Fibroblast of lung (primary cell): Measurements from ENCODE around the gene GALNT17. TPM values are rescaled to one million over a fixed set of nuclear protein-coding genes. Genes with fewer than 3 reads are reported as not detected.

ENCODE experiments used
- DNase-seq, 2 donors: peaks; one replicate each; pipeline versions ENCODE4 v3.0.0 to v3.0.0-alpha.2; 2010; ENCODE audit warnings: low read depth in 2 of 2
- H2AFZ ChIP-seq: 2 replicates; pipeline ENCODE4 v1.5.1; 2012; ENCODE audit warnings: low read length, control low read depth, inconsistent platforms
- H3K27ac ChIP-seq: 2 replicates; pipeline ENCODE4 v1.5.1; 2011; ENCODE audit warnings: low read length, control low read depth; ENCODE audit not compliant: insufficient read depth
- H3K27me3 ChIP-seq: 2 replicates; pipeline ENCODE4 v1.5.1; 2011; ENCODE audit warnings: mild to moderate bottlenecking, low read length; ENCODE audit not compliant: control insufficient read depth, insufficient read depth
- H3K36me3 ChIP-seq: 2 replicates; pipeline ENCODE4 v1.5.1; 2011; ENCODE audit warnings: low read length; ENCODE audit not compliant: control insufficient read depth, insufficient read depth
- H3K4me1 ChIP-seq: 2 replicates; pipeline ENCODE4 v1.5.1; 2011; ENCODE audit warnings: low read length; ENCODE audit not compliant: control insufficient read depth, insufficient read depth; ENCODE audit errors: extremely low read depth
- H3K4me2 ChIP-seq: 2 replicates; pipeline ENCODE4 v1.5.1; 2011; ENCODE audit warnings: low read length, control low read depth; ENCODE audit not compliant: insufficient read depth; ENCODE audit errors: extremely low read depth
- H3K4me3 ChIP-seq, 4 experiments: fragments of 200-600 bp in 1 of 4; sonication (generic) in 1 of 4; replicated peaks in 1 of 4; 2 replicates each; pipeline ENCODE4 v1.5.1; 2011 to 2016; ENCODE audit warnings: low read length in 4 of 4, low read depth in 3 of 4, mild to moderate bottlenecking in 3 of 4, control low read depth in 2 of 4, inconsistent platforms in 1 of 4, mixed read lengths in 1 of 4; ENCODE audit not compliant: insufficient read depth in 1 of 4; ENCODE audit errors: control extremely low read depth in 1 of 4
- H3K79me2 ChIP-seq: 2 replicates; pipeline ENCODE4 v1.5.1; 2012; ENCODE audit warnings: mild to moderate bottlenecking, low read length, inconsistent platforms; ENCODE audit not compliant: control insufficient read depth, insufficient read depth
- H3K9ac ChIP-seq: 2 replicates; pipeline ENCODE4 v1.5.1; 2011; ENCODE audit warnings: mild to moderate bottlenecking, low read length, control low read depth; ENCODE audit not compliant: insufficient read depth
- H3K9me3 ChIP-seq: 2 replicates; pipeline ENCODE4 v1.5.1; 2012; ENCODE audit warnings: low read depth, low read length; ENCODE audit not compliant: control insufficient read depth, insufficient read depth
- H4K20me1 ChIP-seq: 2 replicates; pipeline ENCODE4 v1.5.1; 2011; ENCODE audit warnings: low read length; ENCODE audit not compliant: control insufficient read depth, insufficient read depth; ENCODE audit errors: extremely low read depth
- EZH2 ChIP-seq: IDR thresholded peaks from 2 replicates; pipeline ENCODE4 v1.5.1; 2012; ENCODE audit warnings: low read length, control low read depth, mild to moderate bottlenecking; ENCODE audit errors: missing control alignments
- polyA plus RNA-seq, 2 donors: library from polyadenylated mRNA; depleted of rRNA in 1 of 2; stranded (reverse) in 1 of 2; unstranded in 1 of 2; fragments of >200 nt; gene quantifications; 2 replicates each; pipeline ENCODE4 v1.2.1, GENCODE V29; 2011 to 2012; ENCODE audit warnings: missing spikeins in 1 of 2
- total RNA-seq: library from RNA; depleted of rRNA; stranded (reverse); fragments of >200 nt; gene quantifications from 2 replicates; pipeline ENCODE4 v1.2.1, GENCODE V29; 2014
- TF ChIP-seq, protein P1 (sequence below), 2 donors: IDR thresholded peaks in 1 of 2; conservative IDR thresholded peaks in 1 of 2; 1 replicate in 1 of 2; 2 replicates in 1 of 2; pipeline ENCODE4 v1.5.1; 2011 to 2012; ENCODE audit warnings: low read length in 2 of 2, control low read depth in 1 of 2, inconsistent platforms in 1 of 2, low read depth in 1 of 2, mild to moderate bottlenecking in 1 of 2

Gene GALNT17
- total and polyA plus RNA-seq, 2 donors (not counting 1 experiment from before 2014, with no cell fraction given) = under 0.01 TPM; not detected in 1

DNA sequence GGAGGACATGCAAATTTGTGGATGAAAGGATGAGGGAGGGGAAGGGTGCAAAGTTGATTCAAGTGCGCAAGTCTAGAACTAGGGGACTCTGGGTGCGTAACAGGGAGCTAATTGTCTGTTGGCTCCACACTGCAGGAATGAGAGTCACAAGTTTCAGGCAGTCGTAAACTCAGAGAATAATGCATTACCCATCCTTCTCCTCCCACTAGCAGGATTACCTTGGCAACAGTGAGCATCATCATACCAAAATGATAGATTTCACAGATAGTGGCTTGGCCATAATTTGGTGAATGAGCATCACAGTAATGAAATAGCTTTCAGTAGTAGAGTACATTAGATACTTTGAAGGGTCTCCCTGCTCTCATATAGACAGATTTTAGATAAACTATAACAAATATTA is 565.5 kb downstream of the GALNT17 start:
- no peaks in the 10 kb centered on the region for H3K27me3 ChIP-seq
- no peaks in the 10 kb centered on the region for H4K20me1 ChIP-seq
- H3K4me3 ChIP-seq = no peak overlapping the region
- no peak for DNase-seq
- no peak overlapping the region for H3K9ac ChIP-seq
- no peaks in the 10 kb centered on the region for H3K79me2 ChIP-seq
- H3K4me2 ChIP-seq = no peak overlapping the region
- H3K4me1 ChIP-seq = no peaks in the 10 kb centered on the region
- no peaks in the 10 kb centered on the region for H3K9me3 ChIP-seq
- TF ChIP-seq EZH2 = no peak
- TF ChIP-seq, protein P1, sequence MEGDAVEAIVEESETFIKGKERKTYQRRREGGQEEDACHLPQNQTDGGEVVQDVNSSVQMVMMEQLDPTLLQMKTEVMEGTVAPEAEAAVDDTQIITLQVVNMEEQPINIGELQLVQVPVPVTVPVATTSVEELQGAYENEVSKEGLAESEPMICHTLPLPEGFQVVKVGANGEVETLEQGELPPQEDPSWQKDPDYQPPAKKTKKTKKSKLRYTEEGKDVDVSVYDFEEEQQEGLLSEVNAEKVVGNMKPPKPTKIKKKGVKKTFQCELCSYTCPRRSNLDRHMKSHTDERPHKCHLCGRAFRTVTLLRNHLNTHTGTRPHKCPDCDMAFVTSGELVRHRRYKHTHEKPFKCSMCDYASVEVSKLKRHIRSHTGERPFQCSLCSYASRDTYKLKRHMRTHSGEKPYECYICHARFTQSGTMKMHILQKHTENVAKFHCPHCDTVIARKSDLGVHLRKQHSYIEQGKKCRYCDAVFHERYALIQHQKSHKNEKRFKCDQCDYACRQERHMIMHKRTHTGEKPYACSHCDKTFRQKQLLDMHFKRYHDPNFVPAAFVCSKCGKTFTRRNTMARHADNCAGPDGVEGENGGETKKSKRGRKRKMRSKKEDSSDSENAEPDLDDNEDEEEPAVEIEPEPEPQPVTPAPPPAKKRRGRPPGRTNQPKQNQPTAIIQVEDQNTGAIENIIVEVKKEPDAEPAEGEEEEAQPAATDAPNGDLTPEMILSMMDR (conservative IDR thresholded peaks at IDR 0.05 in 1 of 2, IDR thresholded peaks at IDR 0.05 in 1 of 2; ENCODE audit: low read depth in 1 of 2, low read length in 2 of 2) = no peak
- H2AFZ ChIP-seq = no peak overlapping the region
- no peak overlapping the region for H3K27ac ChIP-seq
- H3K36me3 ChIP-seq = no peaks in the 10 kb centered on the region

DNA sequence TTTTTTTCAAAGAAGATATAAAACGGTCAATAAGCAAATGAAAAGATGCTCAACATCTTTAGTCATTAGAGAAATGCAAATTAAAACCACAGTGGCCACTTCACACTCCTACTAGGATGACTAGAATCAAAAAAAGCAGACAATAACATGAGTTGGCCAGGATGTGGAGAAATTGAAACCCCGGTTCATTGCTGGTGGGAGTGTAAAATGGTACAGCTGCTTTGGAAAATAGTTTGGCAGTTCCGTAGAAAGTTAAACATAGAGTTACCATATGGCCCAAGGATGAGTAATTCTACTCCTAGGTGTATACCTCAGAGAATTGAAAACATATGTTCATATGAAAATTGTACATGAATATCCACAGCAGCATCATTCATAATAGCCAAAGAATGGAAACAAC is 573.3 kb downstream of the GALNT17 start:
- no peak for TF ChIP-seq EZH2
- TF ChIP-seq, protein P1 (conservative IDR thresholded peaks at IDR 0.05 in 1 of 2, IDR thresholded peaks at IDR 0.05 in 1 of 2; ENCODE audit: low read depth in 1 of 2, low read length in 2 of 2) = no peak
- Histone ChIP-seq H3K4me2 (no peak overlapping the region), H3K79me2 (no peaks in the 10 kb centered on the region), H3K4me1 (no peaks in the 10 kb centered on the region), H3K27ac (no peak overlapping the region), H3K4me3 (no peak overlapping the region), H3K27me3 (no peaks in the 10 kb centered on the region), H2AFZ (no peak overlapping the region), H4K20me1 (no peaks in the 10 kb centered on the region), H3K36me3 (no peaks in the 10 kb centered on the region), H3K9ac (no peak overlapping the region), H3K9me3 (no peaks in the 10 kb centered on the region)
- DNase-seq = peak in 1 of 2 donors; percentile 73

DNA sequence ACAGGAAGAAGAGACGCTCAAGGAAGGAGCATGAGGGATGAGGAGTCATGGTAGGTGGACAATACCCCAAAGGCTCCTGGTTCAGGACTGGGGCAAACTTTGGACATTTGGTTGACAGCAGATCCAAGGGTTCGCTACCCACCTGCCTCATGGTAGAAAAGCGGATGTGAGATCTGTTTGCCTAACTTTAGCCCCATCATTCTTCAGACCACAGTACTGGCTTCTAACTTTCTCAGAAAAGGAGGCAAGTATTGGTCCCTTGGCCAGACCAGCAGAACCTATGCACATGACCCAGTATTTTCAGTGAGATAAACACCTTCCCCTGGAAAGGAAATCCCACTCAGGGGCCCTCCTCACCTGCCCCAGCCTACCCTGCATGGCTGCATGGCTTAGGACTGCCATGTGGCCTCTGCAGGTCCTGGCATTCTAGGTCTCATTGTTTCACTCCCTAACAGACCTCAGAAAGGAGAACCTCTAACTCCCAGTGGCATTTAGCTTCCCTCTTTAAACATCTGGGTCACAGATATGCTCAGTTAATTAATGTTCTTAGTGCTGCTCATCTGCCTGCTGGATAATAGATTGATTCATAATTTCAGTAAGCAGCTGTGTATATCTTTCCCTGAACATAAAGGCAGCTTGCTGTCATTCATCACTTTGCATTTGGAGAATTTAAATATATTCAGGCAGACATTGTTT is 574.1 kb downstream of the GALNT17 start:
- H3K27ac ChIP-seq = no peak overlapping the region
- TF ChIP-seq, protein P1 (conservative IDR thresholded peaks at IDR 0.05 in 1 of 2, IDR thresholded peaks at IDR 0.05 in 1 of 2; ENCODE audit: low read depth in 1 of 2, low read length in 2 of 2) = no peak
- TF ChIP-seq EZH2 = no peak
- H3K27me3 ChIP-seq = no peaks in the 10 kb centered on the region
- H3K4me3 ChIP-seq = no peak overlapping the region
- no peak for DNase-seq
- H4K20me1 ChIP-seq = no peaks in the 10 kb centered on the region
- no peaks in the 10 kb centered on the region for H3K9me3 ChIP-seq
- H3K4me2 ChIP-seq = no peak overlapping the region
- H2AFZ ChIP-seq = no peak overlapping the region
- no peaks in the 10 kb centered on the region for H3K79me2 ChIP-seq
- no peak overlapping the region for H3K9ac ChIP-seq
- no peaks in the 10 kb centered on the region for H3K36me3 ChIP-seq
- no peaks in the 10 kb centered on the region for H3K4me1 ChIP-seq
